Gastroesophageal sphincter (tissue), 4 donors: ENCODE data around the gene TBC1D1. TPM values are rescaled to one million over a fixed set of nuclear protein-coding genes. Genes with fewer than 3 reads are reported as not detected.

Experiments used
- ATAC-seq: fragments of 150-250 bp; one replicate; pipeline ENCODE4 v1.9.1; 2016; ENCODE audit warnings: mild to moderate bottlenecking, moderate library complexity
- H3K27ac ChIP-seq, 4 donors: fragments of 200-600 bp; sonication (generic) in 3 of 4; 1 replicate in 3 of 4; 2 replicates in 1 of 4; pipeline ENCODE4 v1.5.1; 2016 to 2019
- H3K27me3 ChIP-seq: fragments of 200-600 bp; sonication (generic); one replicate; pipeline ENCODE4 v1.5.1; 2019
- H3K36me3 ChIP-seq, 2 donors: fragments of 200-600 bp; sonication (generic); one replicate each; pipeline ENCODE4 v1.5.1; 2019; ENCODE audit warnings: control low read depth in 1 of 2
- H3K4me1 ChIP-seq, 3 donors: fragments of 200-600 bp; sonication (generic); 1 replicate in 2 of 3; 2 replicates in 1 of 3; pipeline ENCODE4 v1.5.1; 2016 to 2019; ENCODE audit warnings: control low read depth in 2 of 3
- H3K4me3 ChIP-seq, 2 donors: fragments of 200-600 bp; sonication (generic); one replicate each; pipeline ENCODE4 v1.5.1; 2019; ENCODE audit warnings: mild to moderate bottlenecking in 1 of 2, moderate library complexity in 1 of 2
- H3K9me3 ChIP-seq, 3 donors: fragments of 200-600 bp; sonication (generic); one replicate each; pipeline ENCODE4 v1.5.1; 2017 to 2019; ENCODE audit warnings: control low read depth in 2 of 3
- EP300 ChIP-seq: sonication (generic); formaldehyde crosslinking; IDR thresholded peaks from one replicate; pipeline ENCODE4 v1.6.1; 2017; ENCODE audit warnings: antibody characterized with exemption, mild to moderate bottlenecking
- POLR2A ChIP-seq, 2 donors: fragments of 450-650 bp; IDR thresholded peaks; one replicate each; pipeline ENCODE4 v1.6.1; 2017; ENCODE audit warnings: antibody characterized with exemption in 2 of 2, mild to moderate bottlenecking in 2 of 2, moderate library complexity in 1 of 2
- POLR2AphosphoS5 ChIP-seq: sonication (generic); formaldehyde crosslinking; IDR thresholded peaks from one replicate; pipeline ENCODE4 v1.6.1; 2017; ENCODE audit warnings: antibody characterized with exemption
- WGBS, 2 donors: methylation state at CpG; one replicate each; pipeline ENCODE4 v1.1.5; 2018; ENCODE audit warnings: low coverage in 1 of 2; 5-methylcytosine and 5-hydroxymethylcytosine counted together
- total RNA-seq, 4 donors: library from RNA; depleted of rRNA; stranded (reverse); fragments of >200 nt; gene quantifications; one replicate each; pipeline ENCODE4 v1.1.0, GENCODE V29; 2016
- TF ChIP-seq, protein P1 (sequence below), 4 experiments: fragments of 200-600 bp in 2 of 4; fragments of 450-650 bp in 2 of 4; sonication (generic) in 1 of 4; IDR thresholded peaks; one replicate each; pipeline ENCODE4 v1.5.1; 2017 to 2019; ENCODE audit warnings: antibody characterized with exemption in 4 of 4, mild to moderate bottlenecking in 2 of 4, moderate library complexity in 2 of 4

Gene TBC1D1
- total RNA-seq, 4 donors from 2014 or later = 190 to 279 (median 241) TPM

DNA sequence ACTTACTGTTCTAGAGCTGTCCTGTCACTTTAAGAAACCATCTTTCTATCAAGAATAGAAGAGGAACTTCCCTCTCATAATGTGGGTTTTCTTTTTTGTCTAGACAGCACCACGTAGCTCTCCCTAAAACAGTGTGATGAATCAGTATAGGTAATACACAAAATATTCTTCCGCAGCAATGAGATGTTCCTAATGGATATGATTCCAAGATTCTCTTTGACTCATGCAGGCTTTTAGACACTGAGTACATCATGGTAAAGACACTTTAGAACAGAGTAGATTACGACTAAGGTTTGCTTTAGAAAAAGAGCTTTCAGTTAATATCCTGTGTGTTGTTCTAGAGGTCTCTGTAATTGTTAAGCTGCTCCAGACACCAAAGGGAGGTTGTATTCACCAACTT lies 139.1 kb downstream of the TBC1D1 start:
- TF ChIP-seq, protein P1, sequence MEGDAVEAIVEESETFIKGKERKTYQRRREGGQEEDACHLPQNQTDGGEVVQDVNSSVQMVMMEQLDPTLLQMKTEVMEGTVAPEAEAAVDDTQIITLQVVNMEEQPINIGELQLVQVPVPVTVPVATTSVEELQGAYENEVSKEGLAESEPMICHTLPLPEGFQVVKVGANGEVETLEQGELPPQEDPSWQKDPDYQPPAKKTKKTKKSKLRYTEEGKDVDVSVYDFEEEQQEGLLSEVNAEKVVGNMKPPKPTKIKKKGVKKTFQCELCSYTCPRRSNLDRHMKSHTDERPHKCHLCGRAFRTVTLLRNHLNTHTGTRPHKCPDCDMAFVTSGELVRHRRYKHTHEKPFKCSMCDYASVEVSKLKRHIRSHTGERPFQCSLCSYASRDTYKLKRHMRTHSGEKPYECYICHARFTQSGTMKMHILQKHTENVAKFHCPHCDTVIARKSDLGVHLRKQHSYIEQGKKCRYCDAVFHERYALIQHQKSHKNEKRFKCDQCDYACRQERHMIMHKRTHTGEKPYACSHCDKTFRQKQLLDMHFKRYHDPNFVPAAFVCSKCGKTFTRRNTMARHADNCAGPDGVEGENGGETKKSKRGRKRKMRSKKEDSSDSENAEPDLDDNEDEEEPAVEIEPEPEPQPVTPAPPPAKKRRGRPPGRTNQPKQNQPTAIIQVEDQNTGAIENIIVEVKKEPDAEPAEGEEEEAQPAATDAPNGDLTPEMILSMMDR (IDR thresholded peaks at IDR 0.05) = no peak
- TF ChIP-seq POLR2AphosphoS5 (no peak), POLR2A (IDR thresholded peaks at IDR 0.05) (no peak), EP300 (no peak)
- H3K27me3 ChIP-seq = no peaks in the 10 kb centered on the region
- ATAC-seq = no peak
- H3K36me3 ChIP-seq = peaks cover 0 to 55% of the 10 kb centered on the region in 2 donors
- no peaks in the 10 kb centered on the region for H3K9me3 ChIP-seq
- H3K4me3 ChIP-seq = no peak overlapping the region
- peaks cover 0 to 25% (median 0%) of the 10 kb centered on the region in 3 donors for H3K4me1 ChIP-seq
- WGBS, 2 donors = 25 to 42% methylated on average over 2 to 3 of the region's 3 CpGs
- H3K27ac ChIP-seq = peak overlapping the region in 2 of 4 donors; percentile 1 to 49

DNA sequence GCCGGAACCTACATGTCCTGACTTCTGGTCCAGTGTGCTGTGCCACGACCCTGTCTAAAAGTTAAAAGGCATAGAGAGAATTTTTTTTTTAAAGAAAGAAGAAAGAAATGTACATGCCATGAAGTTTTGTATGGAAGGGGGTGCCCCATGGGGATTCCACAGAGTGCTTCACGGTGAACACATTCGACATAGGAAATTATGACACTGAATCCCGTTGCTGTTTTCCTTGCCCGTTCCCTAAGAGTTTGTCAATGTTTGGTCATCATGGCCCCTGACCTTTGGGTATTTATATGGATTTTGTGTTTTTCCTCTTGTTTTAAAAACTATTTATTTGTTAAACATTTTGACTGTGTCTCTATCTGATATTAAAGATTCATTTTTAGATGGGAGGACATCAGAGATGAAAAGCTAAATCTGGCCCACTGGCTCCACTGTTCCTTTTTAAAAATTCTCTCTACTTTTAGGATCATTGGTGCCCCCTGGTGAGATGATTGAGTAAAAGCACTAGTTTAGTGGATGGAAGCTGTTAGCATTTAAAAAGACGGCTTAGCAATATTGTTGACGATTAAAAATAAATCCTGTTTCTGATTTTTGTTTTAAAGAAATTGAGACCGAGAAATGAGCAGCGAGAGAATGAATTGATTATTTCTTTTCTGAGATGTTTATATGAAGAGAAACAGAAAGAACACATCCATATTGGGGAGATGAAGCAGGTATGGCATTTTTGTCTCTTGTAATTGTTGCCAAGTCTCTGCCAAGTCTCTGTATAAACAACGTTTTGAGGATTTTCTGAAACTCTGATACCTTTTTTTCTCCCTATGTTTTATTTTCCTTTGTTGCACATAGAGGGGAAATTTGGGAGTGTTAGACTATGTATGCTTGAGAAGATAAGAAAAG lies 144.3 kb downstream of the TBC1D1 start:
- Histone ChIP-seq H3K27ac (peak overlapping the region in 2 of 4 donors; percentile 25 to 26), H3K9me3 (no peaks in the 10 kb centered on the region), H3K4me3 (no peak overlapping the region), H3K36me3 (peaks cover 0 to 61% of the 10 kb centered on the region in 2 donors), H3K27me3 (no peaks in the 10 kb centered on the region), H3K4me1 (peaks cover 0 to 16% (median 0%) of the 10 kb centered on the region in 3 donors)
- TF ChIP-seq, protein P1 (IDR thresholded peaks at IDR 0.05) = peak; percentile 59 to 83 (median 78)
- TF ChIP-seq EP300 = no peak
- WGBS, 2 donors = 45 to 55% methylated on average over 9 to 11 of the region's 11 CpGs
- ATAC-seq = peak; percentile 43

DNA sequence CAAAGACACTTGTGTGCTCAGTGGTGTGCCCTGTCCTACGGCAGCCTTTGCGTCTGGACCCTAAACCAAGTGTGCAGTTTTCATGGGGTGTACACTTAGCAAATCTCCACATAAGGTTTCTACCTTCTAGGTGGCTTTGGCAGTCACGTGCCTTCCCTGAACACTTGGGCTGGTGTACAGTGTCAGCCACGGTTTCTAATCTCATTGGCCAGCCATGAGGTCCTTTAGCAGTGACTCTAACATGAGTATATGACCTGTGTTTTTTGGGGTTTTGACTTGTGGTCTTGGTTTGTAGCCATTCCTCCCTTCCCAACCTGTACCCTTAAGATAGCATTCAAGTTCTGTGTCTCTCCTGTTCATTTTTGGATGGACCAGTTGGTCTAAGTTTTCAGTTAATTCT lies 145.7 kb downstream of the TBC1D1 start:
- Histone ChIP-seq H3K4me1 (peaks cover 0 to 14% (median 0%) of the 10 kb centered on the region in 3 donors), H3K4me3 (no peak overlapping the region), H3K9me3 (no peaks in the 10 kb centered on the region), H3K27me3 (no peaks in the 10 kb centered on the region), H3K36me3 (peaks cover 0 to 70% of the 10 kb centered on the region in 2 donors), H3K27ac (peak overlapping the region in 1 of 4 donors; percentile 25)
- whole genome bisulfite sequencing, 2 donors = 85 to 88% methylated on average over 2 to 4 of the region's 4 CpGs
- no peak for ATAC-seq
- TF ChIP-seq POLR2AphosphoS5 (no peak), POLR2A (IDR thresholded peaks at IDR 0.05) (no peak), EP300 (no peak)
- TF ChIP-seq, protein P1 (IDR thresholded peaks at IDR 0.05) = no peak

DNA sequence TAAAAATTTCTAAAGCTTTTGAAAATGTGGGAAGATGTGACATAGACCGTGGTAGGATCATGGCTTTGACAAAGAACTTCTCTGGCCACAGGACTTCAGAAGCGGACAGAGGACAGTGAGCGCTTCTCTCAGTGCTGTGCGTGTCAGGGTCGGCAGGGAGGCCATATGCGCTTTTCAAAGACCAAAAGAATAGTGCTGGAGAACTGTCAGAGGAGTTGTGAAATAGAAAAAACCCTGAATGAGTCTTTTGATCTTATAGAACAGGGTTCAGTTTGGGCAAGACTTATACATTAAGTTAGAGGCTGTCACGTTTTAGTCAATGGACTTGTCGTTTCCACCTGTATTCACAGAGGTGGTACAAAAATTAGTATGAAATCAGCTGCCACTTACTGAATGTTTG lies 146.7 kb downstream of the TBC1D1 start:
- TF ChIP-seq, protein P1 (IDR thresholded peaks at IDR 0.05) = no peak
- TF ChIP-seq POLR2AphosphoS5 (no peak), POLR2A (IDR thresholded peaks at IDR 0.05) (no peak), EP300 (no peak)
- no peaks in the 10 kb centered on the region for H3K9me3 ChIP-seq
- no peak overlapping the region for H3K27ac ChIP-seq
- peaks cover 0 to 14% (median 0%) of the 10 kb centered on the region in 3 donors for H3K4me1 ChIP-seq
- H3K4me3 ChIP-seq = no peak overlapping the region
- no peaks in the 10 kb centered on the region for H3K27me3 ChIP-seq
- 85 to 87% methylated on average over 8 of the region's 8 CpGs for WGBS, 2 donors
- no peak for ATAC-seq
- peaks cover 0 to 74% of the 10 kb centered on the region in 2 donors for H3K36me3 ChIP-seq

DNA sequence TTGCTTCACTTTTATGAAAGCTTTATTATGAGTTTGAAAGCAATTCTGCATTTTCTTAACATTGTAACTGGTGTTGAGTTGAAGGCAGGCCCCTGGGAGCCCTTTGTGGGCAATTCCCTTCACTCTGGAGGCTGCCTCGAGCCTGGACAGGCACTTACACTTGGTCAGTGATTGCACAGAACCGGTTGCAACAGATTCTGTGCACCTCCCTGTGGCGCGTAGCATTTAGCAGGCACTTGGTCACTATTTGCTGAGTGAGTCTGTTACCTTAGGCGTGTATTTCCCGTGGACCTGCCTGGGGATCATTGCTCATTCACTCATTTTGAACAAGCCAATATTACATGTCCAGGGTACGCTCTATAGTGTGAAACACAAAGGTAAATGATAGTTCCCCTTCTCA lies 149.7 kb downstream of the TBC1D1 start:
- H3K4me1 ChIP-seq = peaks cover 0 to 5% (median 0%) of the 10 kb centered on the region in 3 donors
- no peak overlapping the region for H3K4me3 ChIP-seq
- TF ChIP-seq EP300 (no peak), POLR2AphosphoS5 (no peak), POLR2A (IDR thresholded peaks at IDR 0.05) (no peak)
- TF ChIP-seq, protein P1 (IDR thresholded peaks at IDR 0.05) = no peak
- WGBS, 2 donors = 80 to 96% methylated on average over 4 to 7 of the region's 7 CpGs
- ATAC-seq = no peak
- H3K36me3 ChIP-seq = peaks cover 0 to 91% of the 10 kb centered on the region in 2 donors
- H3K9me3 ChIP-seq = no peaks in the 10 kb centered on the region
- no peaks in the 10 kb centered on the region for H3K27me3 ChIP-seq
- no peak overlapping the region for H3K27ac ChIP-seq
